NAMALWA (cell line): Measurements from ENCODE around the gene SYT3.

Source experiments
- DNase-seq: peaks from one replicate; pipeline ENCODE4 v3.0.0-alpha.2; 2015; ENCODE audit warnings: low spot score

SYT3 gene

DNA sequence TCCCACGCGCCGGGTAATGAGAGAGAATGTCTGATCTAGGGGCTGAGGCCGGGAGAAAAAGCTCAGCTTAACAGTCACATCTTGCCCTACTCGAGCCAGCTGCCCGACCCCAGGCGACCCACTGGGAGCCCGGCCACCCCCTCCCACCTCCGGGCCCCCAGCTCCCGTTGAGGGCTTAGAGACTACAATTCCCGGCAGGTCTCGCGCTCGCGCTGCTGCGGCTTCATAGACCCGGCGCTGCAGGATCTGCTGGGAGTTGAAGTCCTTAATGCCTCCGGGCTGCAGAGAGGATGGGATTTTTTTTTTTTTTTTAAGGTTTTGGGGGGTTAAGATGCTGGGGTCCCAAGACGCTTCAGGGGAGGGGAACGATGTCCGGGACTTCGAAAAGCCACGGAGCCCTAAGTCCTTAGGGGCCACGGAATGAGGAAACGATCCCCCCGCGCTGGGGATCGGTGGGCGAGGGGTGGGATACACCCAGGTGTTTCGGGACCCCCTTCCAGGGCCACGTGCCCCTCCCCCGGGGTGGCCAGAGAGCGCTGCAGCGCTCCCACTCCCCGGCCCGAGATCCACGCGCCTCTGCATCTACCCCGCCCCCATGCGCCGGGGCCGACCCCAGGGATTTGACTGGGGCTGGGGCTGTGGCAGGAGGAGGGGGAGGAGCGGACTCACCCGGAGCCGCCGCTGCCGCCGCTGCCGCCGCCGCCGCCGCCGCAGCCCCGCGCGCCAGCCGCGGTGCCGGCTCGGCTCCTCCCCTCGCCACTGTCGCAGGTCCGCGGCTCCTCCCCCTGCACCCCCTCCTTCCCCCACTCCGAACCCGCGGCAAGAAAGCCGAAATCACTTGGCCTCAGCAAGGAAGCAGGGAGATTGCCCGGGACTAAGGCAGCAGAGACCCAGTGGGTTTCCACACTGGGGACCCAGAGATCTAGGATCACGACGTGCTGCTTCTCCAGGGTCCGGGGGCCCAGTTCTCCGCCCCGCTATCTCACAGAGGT is at the start of gene SYT3:
Gene SYT3, minus strand, starts transcription at position 761 of the 992 bp plus-strand sequence. CDS start 2,470 bp downstream, outside the sequence.
- peak; percentile 57 for DNase-seq

DNA sequence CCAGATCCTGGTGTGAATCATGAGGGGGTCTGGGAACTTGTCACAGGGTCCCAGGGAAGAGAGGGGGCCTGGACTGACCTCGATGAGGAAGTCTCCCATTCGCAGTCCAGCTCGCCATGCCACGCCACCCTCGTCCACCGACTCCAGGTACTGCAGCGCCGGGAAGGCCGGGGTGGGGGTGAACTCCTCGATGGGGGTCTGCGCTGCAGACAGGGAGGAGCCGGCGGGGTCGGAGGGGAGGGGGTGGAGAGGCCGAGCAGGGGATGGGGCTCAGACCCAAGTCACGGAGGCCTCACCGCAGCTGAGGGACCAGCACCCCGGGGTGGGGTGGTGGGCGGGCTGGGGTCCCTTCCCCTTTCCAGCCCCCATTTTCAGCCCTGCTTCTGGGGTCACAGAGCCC is 49.1 kb upstream of the SYT3 start:
- DNase-seq: no peak

- no peak for DNase-seq
Observed at GRCh38 chr19:50686310-50687032, 46.8 kb upstream of the SYT3 start.

DNA sequence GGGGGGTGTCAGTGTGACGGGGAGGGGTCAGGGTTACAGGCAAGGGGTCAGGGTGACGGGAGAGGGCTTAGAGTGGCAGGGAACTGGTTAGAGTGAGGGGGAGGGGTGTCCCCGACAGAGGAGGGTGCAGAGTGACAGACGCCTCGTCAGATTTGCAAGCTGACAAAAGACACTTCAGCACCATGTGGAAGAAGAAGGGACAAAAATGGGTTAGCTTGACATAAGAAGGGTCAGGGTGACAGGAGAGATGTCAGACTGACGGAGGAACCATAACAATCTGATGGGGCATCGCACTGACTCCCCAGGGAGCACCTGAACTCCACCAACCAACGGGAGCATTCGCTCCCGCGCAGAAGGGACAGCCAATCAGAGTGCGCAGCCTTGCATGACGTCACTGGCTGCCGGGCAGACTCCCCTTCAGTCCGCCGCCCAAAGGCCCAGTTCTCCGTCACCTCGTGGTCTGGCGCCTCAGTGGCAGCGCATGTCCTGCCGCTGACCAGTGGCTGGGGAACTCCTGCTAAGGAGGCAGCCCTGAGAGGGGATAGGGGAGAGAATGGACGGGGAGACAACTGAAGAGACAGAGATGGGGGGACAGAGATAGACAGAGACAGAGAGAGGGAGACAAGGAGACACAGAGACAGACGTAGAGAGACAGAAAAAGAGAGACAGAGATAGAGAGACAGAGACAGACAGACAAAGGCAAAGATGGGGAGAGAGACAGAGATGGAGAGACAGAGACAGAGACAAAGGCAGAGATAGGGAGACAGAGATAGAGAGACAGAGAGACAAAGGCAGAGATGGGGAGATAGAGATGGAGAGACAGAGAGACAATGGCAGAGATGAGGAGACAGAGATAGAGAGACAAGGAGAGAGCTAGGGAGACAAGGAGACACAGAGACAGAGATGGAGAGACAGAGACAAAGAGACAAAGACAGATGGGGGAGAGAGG is 39.8 kb upstream of the SYT3 start:
- DNase-seq: peak; percentile 97

- DNase-seq: no peak
Observed at GRCh38 chr19:50678323-50678722, 38.6 kb upstream of the SYT3 start.

DNA sequence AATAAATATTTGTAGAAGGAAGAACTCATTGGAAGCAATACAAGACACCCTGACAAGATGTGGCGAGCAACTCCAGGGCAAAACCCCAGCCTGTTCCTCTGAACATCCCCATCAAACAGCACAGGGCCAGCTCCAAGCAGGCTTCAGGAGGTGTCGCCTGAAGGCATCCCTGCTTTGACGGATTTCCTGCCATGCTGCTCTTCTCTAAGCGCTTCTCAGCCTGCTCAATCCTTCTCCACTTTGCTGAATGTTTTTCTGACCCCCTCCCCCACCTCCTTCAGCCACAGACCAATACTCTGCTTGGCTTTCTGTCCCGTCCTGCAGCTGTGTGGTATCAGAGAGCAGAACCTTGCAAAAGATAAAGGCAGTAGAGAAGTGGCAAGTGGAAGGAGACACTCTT is 38.0 kb upstream of the SYT3 start:
- peak; percentile 26 for DNase-seq

DNA sequence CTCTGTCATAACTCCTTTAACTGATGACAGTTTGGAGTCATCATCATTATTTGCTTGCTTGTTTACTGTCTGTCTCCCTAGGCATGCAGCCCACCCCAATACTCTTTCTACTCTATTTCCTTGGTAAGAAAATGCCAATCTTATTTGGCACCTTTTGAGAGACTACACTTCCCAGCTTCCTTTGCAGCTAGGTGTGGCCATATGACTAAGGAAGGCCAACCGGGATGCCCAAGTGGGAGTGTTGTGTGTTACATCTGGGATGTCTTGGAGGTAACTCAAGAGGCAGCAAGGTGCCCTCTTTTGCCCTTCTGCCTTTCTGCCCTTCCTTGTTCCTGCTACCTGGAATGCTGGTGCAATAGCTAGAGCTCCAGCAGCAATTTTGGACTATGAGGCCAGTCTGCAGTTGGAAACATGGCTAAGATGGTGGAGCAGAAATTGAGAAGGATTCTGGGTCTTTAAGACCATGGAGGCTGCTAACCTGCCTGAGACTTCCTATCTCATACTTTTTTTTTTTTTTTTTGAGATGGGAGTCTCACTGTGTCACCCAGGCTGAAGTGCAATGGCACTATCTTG is 37.0 kb upstream of the SYT3 start:
- no peak for DNase-seq

DNA sequence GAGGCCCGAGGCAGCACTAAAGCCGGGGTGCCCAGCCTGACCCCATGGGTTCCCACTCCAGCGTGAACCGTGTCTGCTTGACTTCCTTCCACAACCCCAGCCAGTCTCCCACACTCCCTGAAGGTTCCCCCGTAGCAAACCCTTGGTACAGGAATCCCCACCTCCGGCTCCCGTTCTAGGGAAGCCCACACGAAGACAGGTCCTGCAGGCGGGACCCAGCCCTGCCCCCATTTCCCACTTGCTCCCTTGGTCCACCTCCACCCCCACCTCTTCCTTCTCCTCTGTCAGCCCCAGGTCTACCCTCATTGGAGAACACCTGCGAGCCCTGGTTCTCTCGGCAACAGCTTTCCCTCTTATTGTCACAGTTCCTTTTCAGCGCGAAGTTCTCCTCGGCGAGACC is 33.4 kb upstream of the SYT3 start:
- DNase-seq: no peak

- DNase-seq: no peak
Observed at GRCh38 chr19:50670102-50670380, 30.4 kb upstream of the SYT3 start.

GRCh38 chr19:50669302-50670101 is 29.8 kb upstream of the SYT3 start:
- peak; percentile 68 for DNase-seq

GRCh38 chr19:50668879-50669278 is 29.2 kb upstream of the SYT3 start:
- DNase-seq: no peak

DNA sequence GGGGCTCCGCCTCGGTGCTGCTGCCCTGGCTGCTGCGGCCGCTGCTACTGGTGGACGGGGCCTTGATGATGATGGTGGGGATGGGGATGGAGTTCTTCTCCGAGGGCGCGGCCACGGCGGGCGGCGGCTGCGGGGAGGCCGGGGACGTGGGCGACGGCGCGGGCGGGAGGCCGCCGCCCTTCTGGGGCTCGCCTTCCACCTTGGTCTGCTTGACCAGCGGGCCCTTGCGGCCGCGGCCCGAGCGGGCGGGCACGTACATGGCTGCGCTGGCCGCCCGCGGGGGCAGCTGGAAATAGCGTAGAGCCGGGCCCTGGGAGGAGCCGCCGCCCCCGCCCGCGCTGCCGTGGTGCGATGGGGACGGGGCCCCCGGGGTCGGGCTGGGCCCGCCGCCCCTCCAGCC is 28.7 kb upstream of the SYT3 start:
- DNase-seq: no peak

DNA sequence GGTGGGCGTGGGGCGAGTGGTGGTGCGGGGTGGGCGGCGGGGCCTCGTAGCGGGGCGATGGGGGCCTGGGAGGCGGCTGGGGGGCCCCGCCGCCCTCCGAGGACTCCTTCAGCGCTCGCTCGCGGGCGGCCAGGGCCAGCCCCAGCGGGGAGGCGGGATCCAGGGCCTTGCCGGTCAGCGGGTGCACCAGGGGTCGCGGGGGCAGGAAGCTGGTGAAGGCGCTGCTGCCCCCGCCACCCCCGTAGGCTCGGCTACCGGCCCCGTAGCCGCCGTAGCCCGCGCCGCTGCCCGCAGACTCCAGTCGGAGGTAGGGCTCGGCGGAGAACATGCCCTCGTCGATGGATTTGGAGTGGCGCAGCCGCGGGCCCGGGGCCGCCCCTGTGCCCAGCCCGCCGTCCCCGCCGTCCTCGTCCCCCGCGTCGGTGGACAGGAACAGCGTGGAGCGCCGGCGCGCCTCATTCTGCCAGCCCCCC is 28.1 kb upstream of the SYT3 start:
- DNase-seq: no peak

- no peak for DNase-seq
Observed at GRCh38 chr19:50667177-50667758, 27.6 kb upstream of the SYT3 start.

- DNase-seq: no peak
Observed at GRCh38 chr19:50666346-50667176, 26.9 kb upstream of the SYT3 start.

DNA sequence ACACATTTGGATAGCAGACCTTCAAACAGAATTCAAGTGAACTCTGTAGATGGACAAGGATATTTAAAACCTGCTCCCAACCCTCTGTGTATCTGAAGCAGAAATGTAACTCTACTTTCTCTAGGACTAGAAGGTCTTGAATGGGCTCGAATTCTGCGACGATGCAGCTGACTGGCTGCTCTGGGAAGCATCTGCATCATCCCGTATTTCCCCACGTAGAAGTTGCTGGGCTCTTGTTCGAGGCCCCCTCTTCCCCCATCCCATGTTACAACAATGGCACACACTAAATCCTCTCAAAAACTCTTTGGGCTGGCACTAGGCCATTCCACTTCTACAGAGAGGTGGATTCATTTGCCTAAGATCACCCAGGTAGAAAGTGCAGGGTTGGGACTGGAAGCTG is 24.5 kb upstream of the SYT3 start:
- DNase-seq: no peak

- DNase-seq: peak; percentile 45
Observed at GRCh38 chr19:50663482-50663790, 23.8 kb upstream of the SYT3 start.

DNA sequence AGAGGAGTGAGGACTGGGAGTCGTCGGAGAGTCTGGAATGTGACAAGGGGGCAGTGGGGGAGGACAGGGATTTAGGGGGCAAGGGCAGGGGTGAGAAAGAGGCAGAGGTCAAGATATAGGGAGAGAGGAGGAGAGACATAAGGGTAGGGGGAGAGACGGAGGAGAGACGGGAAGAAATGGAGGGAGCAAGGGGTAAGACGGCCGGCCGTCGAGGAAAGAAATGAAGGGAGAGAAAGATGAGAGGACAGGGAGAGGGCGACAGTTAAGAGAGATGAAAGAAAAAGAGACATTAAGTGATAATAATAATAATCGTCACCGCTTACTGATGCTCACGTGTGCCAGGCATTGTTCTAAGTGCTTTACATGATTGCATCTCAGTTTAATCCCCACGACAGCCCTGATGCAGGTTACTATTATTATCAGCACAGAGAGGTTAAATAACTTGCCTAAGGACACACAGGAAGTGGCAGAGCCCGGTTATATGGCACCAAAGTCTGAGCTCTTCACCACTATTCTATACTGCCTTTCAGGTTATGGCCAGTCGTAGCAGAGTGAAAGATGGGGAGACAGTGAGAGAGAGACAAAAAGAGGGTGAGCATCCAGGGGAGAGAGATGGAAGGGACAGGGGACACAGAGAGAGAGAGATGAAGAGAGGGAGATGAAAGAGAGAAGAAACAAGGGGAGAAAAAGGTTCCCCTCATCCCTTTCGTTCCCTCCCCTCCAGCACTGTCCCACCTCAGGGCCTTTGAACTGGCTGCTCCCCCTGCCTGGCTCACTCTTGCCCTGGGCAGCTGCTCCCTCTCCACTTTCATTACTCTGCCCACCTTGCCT is 23.2 kb upstream of the SYT3 start:
- no peak for DNase-seq
